Activated CD8-positive, alpha-beta memory T cell treated with anti-CD3 and anti-CD28 coated beads for 1 hour (primary cell): Measurements from ENCODE around the gene ESAM.

Source experiments
- DNase-seq, 2 donors: peaks; one replicate each; pipeline ENCODE4 v3.0.0-alpha.2; 2020; ENCODE audit warnings: low read depth in 1 of 2; ENCODE audit errors: extremely low read depth in 1 of 2

Gene ESAM

GRCh38 chr11:124737638-124738305 is 24.3 kb downstream of the ESAM start:
- no peak for DNase-seq

GRCh38 chr11:124736736-124737135 is 25.4 kb downstream of the ESAM start:
- no peak for DNase-seq

GRCh38 chr11:124732230-124732629 is 29.9 kb downstream of the ESAM start:
- no peak for DNase-seq

GRCh38 chr11:124729571-124729970 is 32.5 kb downstream of the ESAM start:
- no peak for DNase-seq

- no peak for DNase-seq
Observed at GRCh38 chr11:124728134-124728533, 34.0 kb downstream of the ESAM start.

GRCh38 chr11:124727474-124727873 is 34.6 kb downstream of the ESAM start:
- DNase-seq, result no peak

- DNase-seq, result no peak
Observed at GRCh38 chr11:124725719-124726105, 36.4 kb downstream of the ESAM start.

GRCh38 chr11:124724979-124725718 is 36.9 kb downstream of the ESAM start:
- no peak for DNase-seq

- DNase-seq, result no peak
Observed at GRCh38 chr11:124722176-124722575, 39.9 kb downstream of the ESAM start.

GRCh38 chr11:124719534-124719933 is 42.6 kb downstream of the ESAM start:
- no peak for DNase-seq

GRCh38 chr11:124718801-124719200 is 43.3 kb downstream of the ESAM start:
- DNase-seq, result no peak

- no peak for DNase-seq
Observed at GRCh38 chr11:124717786-124718651, 44.1 kb downstream of the ESAM start.

- DNase-seq, result no peak
Observed at GRCh38 chr11:124717421-124717785, 44.7 kb downstream of the ESAM start.

GRCh38 chr11:124716591-124716990 is 45.5 kb downstream of the ESAM start:
- DNase-seq, result no peak

- no peak for DNase-seq
Observed at GRCh38 chr11:124712392-124712791, 49.7 kb downstream of the ESAM start.

GRCh38 chr11:124707829-124708228 is 54.3 kb downstream of the ESAM start:
- DNase-seq, result no peak
